Heart left ventricle (tissue), 13 donors: Measurements from ENCODE around the gene LRRC18.

Source experiments
- CTCF ChIP-seq, 12 donors: fragments of 200-600 bp; sonication (generic) in 4 of 12; IDR thresholded peaks; one replicate each; pipeline versions ENCODE4 v1.5.0 to v1.8.0; 2018 to 2022; ENCODE audit warnings: antibody characterized with exemption in 12 of 12, mild to moderate bottlenecking in 5 of 12
- POLR2A ChIP-seq, 2 donors: fragments of 450-650 bp; IDR thresholded peaks; one replicate each; pipeline ENCODE4 v1.6.1; 2017; ENCODE audit warnings: antibody characterized with exemption in 2 of 2, mild to moderate bottlenecking in 2 of 2, moderate library complexity in 2 of 2
- donor health status: ischemic (EF 13 %, LVEDD 7.1; RV severe dilation, severe dysfunction).
- donor health status: DM: no; HTN: yes; CAD: no.
- donor health status: DM: no; HTN: no; CAD: no.
- donor health status: ischemic (EF 25% LVEDD 6.9; RV normal size, moderate dysfunction).
- donor health status: ischemic (EF 25% LVEDD 5.7; RV mildly dilated, moderate dysfunction).
- donor health status: ischemic (EF 35%, LVEDD 5.7; RV mildly dilated, moderate dysfunction).
- donor health status: nonischemic (EF 11% LVEDD 7.7; RV severe dilation, severe dysfunction).
- donor health status: DM: yes; HTN: yes; CAD: no.
- donor health status: PGD.
- donor health status: ischemic (EF 29% LVEDD 5.4; RV normal size, mild dysfunction).
- donor health status: nonischemic (EF 23%, LVEDD 6.1; RV moderate dilation, normal function).

GRCh38 chr10:48901319-48901718 lies 38.3 kb downstream of the LRRC18 start:
- no peak for TF ChIP-seq POLR2A (IDR thresholded peaks at IDR 0.05)
- no peak for TF ChIP-seq CTCF (IDR thresholded peaks at IDR 0.05)
